Activated CD8-positive, alpha-beta T cell treated with anti-CD3 and anti-CD28 coated beads, Interleukin-2, amount 10 ng/mL, durations not matched to agents 7 days and 5 days (primary cell): ENCODE results near the gene ZNF626. TPM values are rescaled to one million over a fixed set of nuclear protein-coding genes. Genes with fewer than 3 reads are reported as not detected.
"Not testable (repeated sequence)": the region's sequence is repeated elsewhere in the genome, so short reads cannot be mapped to it uniquely, and the experiment has no call there.

Experiments used
- ATAC-seq: fragments of 150-1000 bp; cut with Tn5 transposase; one replicate; pipeline ENCODE4 v1.10.0; 2021; ENCODE audit warnings: moderate library complexity
- CTCF ChIA-PET: fragments of 350-600 bp; sonication (Branson Sonifier 250); formaldehyde crosslinking; loops from one replicate; lab custom pipeline; 2021; ENCODE audit warnings: antibody characterized with exemption; lab: Charles Lee
- POLR2A ChIA-PET: fragments of 350-600 bp; sonication (Branson Sonifier 250); formaldehyde crosslinking; loops from one replicate; lab custom pipeline; 2021; ENCODE audit warnings: antibody characterized with exemption; lab: Charles Lee
- DNase-seq: peaks from one replicate; pipeline ENCODE4 v3.0.0-alpha.2; 2020
- H3K27ac Mint-ChIP-seq: one replicate; pipeline ENCODE4 v1.8.0; 2021; ENCODE audit warnings: mild to moderate bottlenecking, mixed read lengths
- H3K27me3 Mint-ChIP-seq: one replicate; pipeline ENCODE4 v1.8.0; 2021; ENCODE audit warnings: low read depth, mixed read lengths
- H3K36me3 Mint-ChIP-seq: one replicate; pipeline ENCODE4 v1.8.0; 2021; ENCODE audit warnings: low read depth, mixed read lengths
- H3K4me1 Mint-ChIP-seq: one replicate; pipeline ENCODE4 v1.8.0; 2021; ENCODE audit warnings: low read depth, mixed read lengths
- H3K4me3 Mint-ChIP-seq: one replicate; pipeline ENCODE4 v1.8.0; 2021; ENCODE audit warnings: mild to moderate bottlenecking, mixed read lengths
- H3K9me3 Mint-ChIP-seq: one replicate; pipeline ENCODE4 v1.8.0; 2022; ENCODE audit warnings: mixed read lengths; ENCODE audit not compliant: insufficient read depth
- total RNA-seq, 2 experiments: library from RNA; stranded (reverse); gene quantifications; one replicate each; pipeline ENCODE4 v1.2.3, GENCODE V29; 2021

Gene ZNF626
- total RNA-seq, 2 experiments from 2014 or later = 7.0 to 9.1 TPM

- H3K36me3 Mint-ChIP-seq, CTCF ChIA-PET, POLR2A ChIA-PET, DNase-seq, H3K4me3 Mint-ChIP-seq, H3K27me3 Mint-ChIP-seq, H3K27ac Mint-ChIP-seq, H3K4me1 Mint-ChIP-seq, ATAC-seq: not testable (repeated sequence)
- H3K9me3 Mint-ChIP-seq = peaks cover 50% of the 10 kb centered on the region
These were observed 46.4 kb downstream of the ZNF626 start for GRCh38 chr19:20614971-20615370.

DNA sequence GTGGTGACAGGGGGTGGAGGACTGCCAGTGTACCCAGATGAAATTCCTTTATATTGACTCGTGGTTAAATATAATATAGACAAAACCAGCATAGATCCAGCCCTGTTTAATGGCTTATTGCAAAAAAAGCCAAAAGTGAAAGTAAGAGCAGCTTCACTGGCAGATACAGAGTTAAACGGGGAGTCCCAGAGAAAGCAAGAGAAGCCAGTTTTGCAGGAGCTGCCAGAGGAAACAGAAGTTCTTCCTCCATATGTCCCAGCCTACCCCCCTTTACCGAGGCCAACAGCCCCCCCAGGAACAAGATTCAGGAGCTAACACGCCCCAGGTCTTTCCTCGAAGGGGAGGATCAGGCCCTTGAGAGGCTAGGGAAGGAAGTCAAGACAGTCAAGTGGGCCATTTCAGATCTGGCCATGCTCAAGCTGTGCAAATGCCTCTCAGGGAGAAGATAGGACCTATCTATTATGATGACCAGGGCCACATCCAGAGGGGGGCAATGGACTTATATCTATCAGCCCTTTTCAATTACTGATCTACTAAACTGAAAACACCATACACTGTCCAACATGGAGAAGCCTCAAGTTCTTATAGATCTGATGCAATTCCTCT lies 48.6 kb downstream of the ZNF626 start:
- DNase-seq = no peak
- Mint-ChIP-seq H3K4me1 (no peaks in the 10 kb centered on the region), H3K9me3 (peaks cover 43% of the 10 kb centered on the region), H3K36me3 (no peaks in the 10 kb centered on the region), H3K4me3 (no peak overlapping the region), H3K27me3 (no peaks in the 10 kb centered on the region), H3K27ac (no peak overlapping the region)
- ATAC-seq = no peak
- POLR2A ChIA-PET = interaction anchor here (1.2 kb wide), 1 partner anchor 48 kb away, joined by 5 read pairs; the partner anchor contains the start of gene ZNF737
- CTCF ChIA-PET = no interaction called here

DNA sequence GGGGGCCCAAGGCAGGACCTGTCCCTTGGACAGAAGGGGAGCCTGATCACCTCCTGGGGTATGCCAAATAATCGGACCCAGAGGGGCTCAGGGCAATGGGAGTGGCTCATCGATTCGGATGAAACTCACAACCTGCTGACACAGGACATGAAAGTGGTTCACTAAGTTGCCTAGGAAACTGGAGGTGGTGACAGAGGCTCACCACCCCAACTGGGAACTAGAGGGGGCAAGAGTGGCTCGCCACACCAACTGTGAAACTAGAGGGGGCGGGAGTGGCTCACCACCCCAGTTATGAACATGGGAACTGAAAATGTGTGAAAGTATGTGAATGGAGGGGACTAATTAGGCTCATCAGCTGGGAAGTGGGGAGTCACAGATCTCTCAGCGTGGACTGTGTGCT lies 49.5 kb downstream of the ZNF626 start:
- H3K4me1 Mint-ChIP-seq = no peaks in the 10 kb centered on the region
- H3K36me3 Mint-ChIP-seq = no peaks in the 10 kb centered on the region
- ATAC-seq (no peak), DNase-seq (no peak)
- no peak overlapping the region for H3K27ac Mint-ChIP-seq
- H3K4me3 Mint-ChIP-seq = no peak overlapping the region
- ChIA-PET CTCF (no interaction called here), POLR2A (no interaction called here)
- H3K27me3 Mint-ChIP-seq = no peaks in the 10 kb centered on the region
- peaks cover 39% of the 10 kb centered on the region for H3K9me3 Mint-ChIP-seq

DNA sequence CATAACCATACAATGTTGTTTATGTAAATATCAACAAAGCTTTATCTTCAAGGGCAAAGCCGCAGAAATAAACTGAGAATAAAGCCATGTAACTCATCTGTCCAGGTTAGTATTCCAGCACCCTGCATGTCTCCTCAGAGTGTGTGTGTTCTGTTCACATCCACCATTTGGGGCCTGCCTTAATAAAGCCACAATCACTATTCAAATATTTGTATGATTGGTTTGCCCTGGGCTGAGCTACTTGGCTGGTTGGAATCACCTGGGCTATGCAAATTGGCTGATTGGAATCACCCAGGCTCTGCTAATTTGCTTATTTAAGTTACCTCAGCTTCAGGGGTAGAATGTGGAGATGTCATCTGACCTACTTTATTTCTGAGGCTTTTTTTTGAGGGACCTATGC lies 53.4 kb downstream of the ZNF626 start:
- Mint-ChIP-seq H3K36me3 (no peaks in the 10 kb centered on the region), H3K4me1 (no peaks in the 10 kb centered on the region), H3K4me3 (no peak overlapping the region), H3K9me3 (peaks cover 29% of the 10 kb centered on the region), H3K27ac (no peak overlapping the region), H3K27me3 (no peaks in the 10 kb centered on the region)
- no peak for ATAC-seq
- no peak for DNase-seq
- ChIA-PET CTCF (no interaction called here), POLR2A (no interaction called here)

Other genes starting within 250 kb of the ZNF626 start
- gene ZNF737, start 95.8 kb downstream of the ZNF626 start, total RNA-seq = 10 to 100 TPM; 18.4 to 19.1 TPM
- gene ZNF66, start 114.7 kb upstream of the ZNF626 start, total RNA-seq = 10 to 100 TPM; 18.1 to 18.5 TPM